Muscle of arm (tissue), 12 donors: ENCODE data around the gene PCDHGB3. TPM values are rescaled to one million over a fixed set of nuclear protein-coding genes. Genes with fewer than 3 reads are reported as not detected.
"Not testable (repeated sequence)": the region's sequence is repeated elsewhere in the genome, so short reads cannot be mapped to it uniquely, and the experiment has no call there.

Source experiments
- DNase-seq: peaks from one replicate; pipeline ENCODE4 v3.0.0-alpha.2; 2013
- polyA plus RNA-seq, 12 donors: library from polyadenylated mRNA; unstranded; fragments of 120-200 nt; gene quantifications; one replicate each; pipeline ENCODE4 v1.2.1, GENCODE V29; 2013; ENCODE audit not compliant: insufficient read length in 12 of 12

The PCDHGB3 gene
- polyA plus RNA-seq, 12 donors: 0.94 to 2.0 (median 1.3) TPM; not detected in 2

DNA sequence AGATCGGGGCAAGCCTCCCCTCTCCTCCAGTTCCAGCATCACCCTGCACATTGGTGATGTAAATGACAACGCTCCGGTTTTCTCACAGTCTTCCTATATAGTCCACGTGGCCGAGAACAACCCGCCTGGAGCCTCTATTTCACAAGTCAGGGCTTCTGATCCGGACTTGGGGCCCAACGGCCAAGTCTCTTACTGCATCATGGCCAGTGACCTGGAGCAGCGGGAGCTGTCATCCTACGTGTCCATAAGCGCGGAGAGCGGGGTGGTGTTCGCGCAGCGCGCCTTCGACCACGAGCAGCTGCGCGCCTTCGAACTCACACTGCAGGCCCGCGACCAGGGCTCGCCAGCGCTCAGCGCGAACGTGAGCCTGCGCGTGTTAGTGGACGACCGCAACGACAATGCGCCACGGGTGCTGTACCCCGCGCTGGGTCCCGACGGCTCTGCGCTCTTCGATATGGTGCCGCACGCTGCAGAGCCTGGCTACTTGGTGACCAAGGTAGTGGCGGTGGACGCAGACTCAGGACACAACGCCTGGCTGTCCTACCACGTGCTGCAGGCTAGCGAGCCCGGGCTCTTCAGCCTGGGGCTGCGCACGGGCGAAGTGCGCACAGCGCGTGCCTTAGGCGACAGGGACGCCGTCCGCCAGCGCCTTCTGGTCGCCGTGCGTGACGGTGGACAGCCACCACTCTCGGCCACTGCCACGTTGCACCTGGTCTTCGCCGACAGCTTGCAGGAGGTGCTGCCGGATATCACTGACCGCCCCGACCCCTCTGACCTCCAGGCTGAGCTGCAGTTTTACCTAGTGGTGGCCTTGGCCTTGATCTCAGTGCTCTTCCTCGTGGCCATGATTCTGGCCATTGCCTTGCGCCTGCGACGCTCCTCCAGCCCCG, 19.4 kb downstream of the PCDHGB3 start:
- no peak for DNase-seq

DNA sequence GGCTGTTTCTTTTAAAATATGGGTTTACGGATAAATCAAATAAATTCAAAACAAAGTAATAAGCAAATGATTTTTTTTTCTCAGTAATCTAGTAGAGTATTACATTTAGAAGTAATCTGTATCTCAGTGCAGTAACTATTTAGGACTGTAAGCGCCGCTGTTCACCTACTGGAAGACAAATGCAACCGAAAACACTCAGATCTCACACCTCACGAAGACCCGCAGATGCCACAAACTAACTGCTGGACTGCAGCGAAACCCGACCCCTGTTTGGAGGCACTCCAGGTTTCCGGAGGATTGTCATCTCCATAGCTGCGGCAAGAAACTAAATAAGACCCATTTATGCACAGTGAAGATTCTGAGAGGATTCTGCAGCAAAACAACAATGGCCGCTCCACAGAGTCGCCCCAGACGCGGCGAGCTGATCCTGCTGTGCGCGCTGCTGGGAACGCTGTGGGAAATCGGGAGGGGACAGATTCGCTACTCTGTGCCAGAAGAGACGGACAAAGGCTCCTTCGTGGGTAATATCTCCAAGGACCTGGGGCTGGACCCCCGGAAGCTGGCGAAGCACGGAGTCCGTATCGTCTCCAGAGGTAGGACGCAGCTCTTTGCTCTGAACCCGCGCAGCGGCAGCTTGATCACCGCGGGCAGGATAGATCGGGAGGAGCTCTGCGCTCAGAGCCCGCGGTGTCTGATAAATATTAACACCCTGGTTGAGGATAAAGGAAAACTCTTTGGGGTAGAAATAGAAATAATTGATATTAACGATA, 22.6 kb downstream of the PCDHGB3 start, which contains the start of gene PCDHGA8:
Gene PCDHGA8, plus strand, starts transcription at position 205 of the 770 bp plus-strand sequence. Its CDS starts 181 bp downstream, at position 386.
- no peak for DNase-seq

DNA sequence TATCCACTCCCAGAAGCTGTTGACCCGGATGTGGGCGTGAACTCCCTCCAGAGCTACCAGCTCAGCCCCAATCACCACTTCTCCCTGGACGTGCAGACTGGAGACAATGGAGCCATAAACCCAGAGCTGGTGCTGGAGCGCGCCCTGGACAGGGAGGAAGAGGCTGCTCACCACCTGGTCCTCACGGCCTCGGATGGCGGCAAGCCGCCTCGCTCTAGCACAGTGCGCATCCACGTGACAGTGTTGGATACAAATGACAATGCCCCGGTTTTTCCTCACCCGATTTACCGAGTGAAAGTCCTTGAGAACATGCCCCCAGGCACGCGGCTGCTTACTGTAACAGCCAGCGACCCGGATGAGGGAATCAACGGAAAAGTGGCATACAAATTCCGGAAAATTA, 23.2 kb downstream of the PCDHGB3 start:
- no peak for DNase-seq

DNA sequence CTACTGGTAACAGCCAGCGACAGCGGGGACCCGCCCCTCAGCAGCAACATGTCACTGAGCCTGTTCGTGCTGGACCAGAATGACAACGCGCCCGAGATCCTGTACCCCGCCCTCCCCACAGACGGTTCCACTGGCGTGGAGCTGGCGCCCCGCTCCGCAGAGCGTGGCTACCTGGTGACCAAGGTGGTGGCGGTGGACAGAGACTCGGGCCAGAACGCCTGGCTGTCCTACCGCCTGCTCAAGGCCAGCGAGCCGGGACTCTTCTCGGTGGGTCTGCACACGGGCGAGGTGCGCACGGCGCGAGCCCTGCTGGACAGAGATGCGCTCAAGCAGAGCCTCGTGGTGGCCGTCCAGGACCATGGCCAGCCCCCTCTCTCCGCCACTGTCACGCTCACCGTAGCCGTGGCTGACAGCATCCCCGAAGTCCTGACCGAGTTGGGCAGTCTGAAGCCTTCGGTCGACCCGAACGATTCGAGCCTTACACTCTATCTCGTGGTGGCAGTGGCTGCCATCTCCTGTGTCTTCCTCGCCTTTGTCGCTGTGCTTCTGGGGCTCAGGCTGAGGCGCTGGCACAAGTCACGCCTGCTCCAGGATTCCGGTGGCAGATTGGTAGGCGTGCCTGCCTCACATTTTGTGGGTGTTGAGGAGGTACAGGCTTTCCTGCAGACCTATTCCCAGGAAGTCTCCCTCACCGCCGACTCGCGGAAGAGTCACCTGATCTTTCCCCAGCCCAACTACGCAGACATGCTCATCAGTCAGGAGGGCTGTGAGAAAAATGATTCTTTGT, 24.6 kb downstream of the PCDHGB3 start:
- not testable (repeated sequence) for DNase-seq

DNA sequence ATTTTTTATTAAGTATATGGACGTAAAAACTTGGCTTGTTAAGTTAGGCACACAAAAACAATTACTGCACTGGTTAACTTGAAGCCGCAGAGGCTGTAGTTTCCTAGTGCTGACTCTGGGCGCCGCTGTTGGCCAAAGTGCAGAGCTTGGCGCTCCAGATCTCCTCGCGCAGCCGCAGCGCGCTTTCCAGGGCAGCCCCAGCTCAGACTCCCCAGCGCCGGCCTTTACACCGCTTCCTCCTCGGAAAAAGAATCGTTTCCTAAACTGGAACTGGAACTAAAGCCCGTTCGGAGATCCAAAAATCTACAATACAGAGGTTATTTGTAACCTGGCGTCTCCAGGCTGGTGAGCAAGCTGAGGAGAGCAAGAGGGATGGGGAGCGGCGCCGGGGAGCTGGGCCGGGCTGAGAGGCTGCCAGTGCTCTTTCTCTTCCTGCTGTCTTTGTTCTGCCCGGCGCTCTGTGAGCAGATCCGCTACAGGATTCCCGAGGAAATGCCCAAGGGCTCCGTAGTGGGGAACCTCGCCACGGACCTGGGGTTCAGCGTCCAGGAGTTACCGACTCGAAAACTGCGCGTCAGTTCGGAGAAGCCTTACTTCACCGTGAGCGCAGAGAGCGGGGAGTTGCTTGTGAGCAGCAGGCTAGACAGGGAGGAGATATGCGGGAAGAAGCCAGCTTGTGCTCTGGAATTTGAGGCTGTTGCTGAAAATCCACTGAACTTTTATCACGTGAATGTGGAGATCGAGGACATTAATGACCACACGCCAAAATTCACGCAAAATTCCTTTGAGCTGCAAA, 27.9 kb downstream of the PCDHGB3 start, which contains the start of gene PCDHGB5:
Gene PCDHGB5, plus strand, starts transcription at position 192 of the 796 bp plus-strand sequence. Its CDS starts 181 bp downstream, at position 373.
- not testable (repeated sequence) for DNase-seq

DNA sequence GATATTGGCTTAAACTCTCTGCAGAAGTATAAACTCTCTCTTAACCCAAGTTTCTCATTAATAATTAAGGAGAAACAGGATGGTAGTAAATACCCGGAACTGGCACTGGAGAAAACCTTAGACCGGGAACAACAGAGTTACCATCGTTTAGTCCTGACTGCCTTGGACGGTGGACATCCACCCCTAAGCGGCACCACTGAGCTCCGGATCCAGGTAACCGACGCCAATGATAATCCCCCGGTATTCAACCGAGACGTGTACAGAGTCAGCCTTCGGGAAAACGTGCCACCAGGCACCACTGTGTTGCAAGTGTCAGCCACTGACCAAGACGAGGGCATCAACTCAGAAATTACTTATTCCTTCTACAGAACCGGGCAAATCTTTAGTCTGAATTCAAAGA, 28.6 kb downstream of the PCDHGB3 start:
- no peak for DNase-seq

DNA sequence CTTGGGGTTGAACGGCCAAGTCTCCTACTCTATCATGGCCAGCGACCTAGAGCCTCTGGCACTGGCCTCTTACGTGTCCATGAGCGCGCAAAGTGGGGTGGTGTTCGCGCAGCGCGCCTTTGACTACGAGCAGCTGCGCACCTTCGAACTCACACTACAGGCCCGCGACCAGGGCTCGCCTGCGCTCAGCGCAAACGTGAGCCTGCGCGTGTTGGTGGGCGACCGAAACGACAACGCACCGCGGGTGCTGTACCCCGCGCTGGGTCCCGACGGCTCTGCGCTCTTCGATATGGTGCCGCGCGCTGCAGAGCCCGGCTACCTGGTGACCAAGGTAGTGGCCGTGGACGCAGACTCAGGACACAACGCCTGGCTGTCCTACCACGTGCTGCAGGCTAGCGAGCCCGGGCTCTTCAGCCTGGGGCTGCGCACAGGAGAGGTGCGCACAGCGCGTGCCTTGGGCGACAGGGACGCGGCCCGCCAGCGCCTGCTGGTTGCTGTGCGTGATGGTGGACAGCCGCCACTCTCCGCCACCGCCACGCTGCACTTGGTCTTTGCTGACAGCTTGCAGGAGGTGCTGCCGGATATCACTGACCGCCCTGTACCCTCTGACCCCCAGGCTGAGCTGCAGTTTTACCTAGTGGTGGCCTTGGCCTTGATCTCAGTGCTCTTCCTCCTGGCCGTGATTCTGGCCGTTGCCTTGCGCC, 29.7 kb downstream of the PCDHGB3 start:
- no peak for DNase-seq

DNA sequence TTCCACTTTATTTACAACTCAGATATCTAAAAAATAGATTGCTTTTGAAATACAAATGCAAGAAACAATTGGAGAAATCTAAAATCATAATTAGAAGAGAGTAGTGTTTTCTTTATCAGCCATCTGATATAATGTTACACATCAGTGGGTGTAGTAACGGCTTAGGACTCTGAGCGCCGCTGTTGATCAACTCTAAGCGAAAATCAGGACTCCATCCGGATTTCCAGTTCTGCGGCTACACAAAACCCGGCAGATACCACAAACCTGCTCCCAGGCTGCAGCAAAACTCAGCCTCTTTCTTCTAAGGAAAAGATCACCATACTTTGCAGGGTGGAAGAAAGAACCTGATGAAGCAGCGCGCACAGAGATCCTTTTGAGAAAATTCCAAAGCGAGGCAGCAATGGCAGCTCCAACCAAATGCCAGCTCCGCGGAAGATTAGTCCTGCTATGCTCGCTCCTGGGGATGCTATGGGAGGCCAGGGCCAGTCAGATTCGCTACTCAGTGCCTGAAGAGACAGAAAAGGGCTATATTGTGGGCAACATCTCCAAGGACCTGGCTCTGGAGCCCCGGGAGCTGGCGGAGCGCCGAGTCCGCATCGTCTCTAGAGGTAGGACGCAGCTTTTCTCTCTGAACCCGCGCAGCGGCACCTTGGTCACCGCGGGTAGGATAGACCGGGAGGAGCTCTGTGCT, 32.7 kb downstream of the PCDHGB3 start, which contains the start of gene PCDHGA9:
Gene PCDHGA9, plus strand, starts transcription at position 226 of the 691 bp plus-strand sequence. Its CDS starts 175 bp downstream, at position 401.
- no peak for DNase-seq

DNA sequence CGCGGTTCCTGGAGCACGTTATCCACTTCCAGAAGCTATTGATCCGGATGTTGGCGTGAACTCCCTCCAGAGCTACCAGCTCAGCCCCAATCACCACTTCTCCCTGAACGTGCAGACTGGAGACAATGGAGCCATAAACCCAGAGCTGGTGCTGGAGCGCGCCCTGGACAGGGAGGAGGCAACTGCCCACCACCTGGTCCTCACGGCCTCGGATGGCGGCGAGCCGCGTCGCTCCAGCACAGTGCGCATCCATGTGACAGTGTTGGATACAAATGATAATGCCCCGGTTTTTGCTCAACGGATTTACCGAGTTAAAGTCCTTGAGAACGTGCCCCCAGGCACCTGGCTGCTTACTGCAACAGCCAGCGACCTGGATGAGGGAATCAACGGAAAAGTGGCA, 33.3 kb downstream of the PCDHGB3 start:
- no peak for DNase-seq

DNA sequence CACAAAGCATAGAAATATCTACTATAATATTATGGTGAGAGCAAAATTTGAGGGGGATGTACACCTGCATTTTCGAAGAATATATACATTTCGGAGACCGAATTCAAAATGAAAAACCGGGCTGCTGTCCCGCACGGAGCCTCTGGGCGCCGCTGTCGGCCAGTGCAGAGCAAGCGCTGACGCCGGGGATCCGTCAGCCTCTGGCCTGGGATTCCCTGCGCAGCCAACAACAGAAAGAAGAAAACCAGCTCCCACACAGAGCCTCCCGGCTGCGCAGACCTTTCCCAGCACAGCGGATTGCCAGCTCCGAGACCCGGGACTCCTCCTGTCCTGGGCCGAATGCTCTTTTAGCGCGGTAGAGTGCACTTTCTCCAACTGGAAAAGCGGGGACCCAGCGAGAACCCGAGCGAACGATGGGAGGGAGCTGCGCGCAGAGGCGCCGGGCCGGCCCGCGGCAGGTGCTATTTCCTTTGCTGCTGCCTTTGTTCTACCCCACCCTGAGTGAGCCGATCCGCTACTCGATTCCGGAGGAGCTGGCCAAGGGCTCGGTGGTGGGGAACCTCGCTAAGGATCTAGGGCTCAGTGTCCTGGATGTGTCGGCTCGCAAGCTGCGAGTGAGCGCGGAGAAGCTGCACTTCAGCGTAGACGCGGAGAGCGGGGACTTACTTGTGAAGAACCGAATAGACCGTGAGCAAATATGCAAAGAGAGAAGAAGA, 37.9 kb downstream of the PCDHGB3 start, which contains the start of gene PCDHGB6:
Gene PCDHGB6, plus strand, starts transcription at position 232 of the 716 bp plus-strand sequence. Its CDS starts 182 bp downstream, at position 414.
- DNase-seq: not testable (repeated sequence)

DNA sequence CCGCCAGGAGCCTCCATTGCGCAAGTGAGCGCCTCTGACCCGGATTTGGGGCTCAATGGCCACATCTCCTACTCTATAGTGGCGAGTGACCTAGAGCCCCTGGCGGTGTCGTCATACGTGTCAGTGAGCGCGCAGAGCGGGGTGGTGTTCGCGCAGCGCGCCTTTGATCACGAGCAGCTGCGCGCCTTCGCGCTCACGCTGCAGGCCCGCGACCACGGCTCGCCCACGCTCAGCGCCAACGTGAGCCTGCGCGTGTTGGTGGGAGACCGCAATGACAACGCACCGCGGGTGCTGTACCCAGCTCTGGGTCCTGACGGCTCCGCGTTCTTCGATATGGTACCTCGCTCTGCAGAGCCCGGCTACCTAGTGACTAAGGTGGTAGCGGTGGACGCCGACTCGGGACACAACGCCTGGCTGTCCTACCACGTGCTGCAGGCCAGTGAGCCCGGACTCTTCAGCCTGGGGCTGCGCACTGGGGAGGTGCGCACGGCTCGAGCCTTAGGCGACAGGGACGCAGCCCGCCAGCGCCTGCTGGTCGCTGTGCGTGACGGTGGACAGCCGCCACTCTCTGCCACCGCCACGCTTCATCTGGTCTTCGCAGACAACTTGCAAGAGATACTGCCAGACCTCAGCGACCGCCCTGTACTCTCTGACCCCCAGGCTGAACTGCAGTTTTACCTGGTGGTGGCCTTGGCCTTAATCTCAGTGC, 39.7 kb downstream of the PCDHGB3 start:
- no peak for DNase-seq

DNA sequence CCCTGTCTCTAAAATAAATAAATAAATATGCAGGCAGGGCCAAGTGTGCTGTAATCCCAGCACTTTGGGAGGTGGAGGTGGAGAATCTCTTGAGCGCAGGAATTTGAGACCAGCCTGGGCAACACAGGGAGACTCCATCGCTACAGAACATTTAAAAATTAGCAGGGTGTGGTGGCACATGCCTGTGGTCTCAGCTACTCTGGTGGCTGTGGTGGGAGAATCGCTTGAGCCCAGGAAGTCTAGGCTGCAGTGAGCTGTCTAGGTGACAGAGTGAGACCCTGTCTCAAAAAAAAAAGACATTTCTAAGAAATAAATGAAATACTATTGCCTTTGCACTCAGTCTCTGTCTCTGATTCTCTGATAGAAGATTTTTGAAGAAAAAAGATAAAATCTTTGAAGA, 41.5 kb downstream of the PCDHGB3 start:
- DNase-seq: no peak

DNA sequence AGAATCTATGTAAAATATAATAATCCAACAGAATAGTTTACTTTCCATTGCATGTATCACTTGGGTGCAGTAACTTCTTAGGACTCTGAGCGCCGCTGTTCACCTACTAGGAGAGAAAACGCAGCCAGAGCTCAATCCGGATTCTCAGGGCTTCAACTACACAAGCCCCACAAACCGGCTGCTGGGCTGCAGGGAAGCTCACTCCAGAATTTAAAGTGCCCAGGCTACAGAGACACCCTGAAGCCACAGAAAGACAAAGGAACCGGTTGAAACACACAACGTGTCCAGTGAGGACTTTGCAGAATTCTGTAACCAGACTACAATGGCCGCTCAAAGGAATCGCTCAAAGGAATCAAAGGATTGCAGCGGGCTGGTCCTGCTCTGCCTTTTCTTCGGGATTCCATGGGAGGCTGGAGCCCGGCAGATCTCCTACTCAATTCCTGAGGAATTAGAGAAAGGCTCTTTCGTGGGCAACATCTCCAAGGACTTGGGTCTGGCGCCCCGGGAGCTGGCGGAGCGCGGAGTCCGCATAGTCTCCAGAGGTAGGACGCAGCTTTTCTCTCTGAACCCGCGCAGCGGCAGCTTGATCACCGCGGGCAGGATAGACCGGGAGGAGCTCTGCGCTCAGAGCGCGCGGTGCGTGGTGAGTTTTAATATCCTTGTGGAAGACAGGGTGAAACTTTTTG, 43.0 kb downstream of the PCDHGB3 start, which contains the start of gene PCDHGA10:
Gene PCDHGA10, plus strand, starts transcription at position 134 of the 686 bp plus-strand sequence. Its CDS starts 189 bp downstream, at position 323.
- no peak for DNase-seq

DNA sequence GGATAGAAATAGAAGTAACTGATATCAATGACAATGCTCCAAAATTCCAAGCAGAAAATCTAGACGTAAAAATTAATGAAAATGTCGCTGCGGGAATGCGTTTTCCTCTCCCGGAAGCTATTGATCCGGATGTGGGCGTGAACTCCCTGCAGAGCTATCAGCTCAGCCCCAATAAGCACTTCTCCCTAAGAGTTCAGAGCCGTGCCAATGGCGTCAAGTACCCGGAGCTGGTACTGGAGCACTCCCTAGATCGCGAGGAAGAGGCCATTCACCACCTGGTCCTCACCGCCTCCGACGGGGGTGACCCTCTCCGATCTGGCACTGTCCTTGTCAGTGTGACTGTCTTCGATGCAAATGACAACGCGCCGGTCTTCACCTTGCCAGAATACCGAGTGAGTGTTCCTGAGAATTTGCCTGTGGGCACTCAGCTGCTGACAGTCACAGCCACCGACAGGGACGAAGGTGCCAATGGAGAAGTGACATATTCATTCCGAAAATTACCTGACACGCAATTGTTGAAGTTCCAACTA, 43.6 kb downstream of the PCDHGB3 start:
- DNase-seq: no peak

DNA sequence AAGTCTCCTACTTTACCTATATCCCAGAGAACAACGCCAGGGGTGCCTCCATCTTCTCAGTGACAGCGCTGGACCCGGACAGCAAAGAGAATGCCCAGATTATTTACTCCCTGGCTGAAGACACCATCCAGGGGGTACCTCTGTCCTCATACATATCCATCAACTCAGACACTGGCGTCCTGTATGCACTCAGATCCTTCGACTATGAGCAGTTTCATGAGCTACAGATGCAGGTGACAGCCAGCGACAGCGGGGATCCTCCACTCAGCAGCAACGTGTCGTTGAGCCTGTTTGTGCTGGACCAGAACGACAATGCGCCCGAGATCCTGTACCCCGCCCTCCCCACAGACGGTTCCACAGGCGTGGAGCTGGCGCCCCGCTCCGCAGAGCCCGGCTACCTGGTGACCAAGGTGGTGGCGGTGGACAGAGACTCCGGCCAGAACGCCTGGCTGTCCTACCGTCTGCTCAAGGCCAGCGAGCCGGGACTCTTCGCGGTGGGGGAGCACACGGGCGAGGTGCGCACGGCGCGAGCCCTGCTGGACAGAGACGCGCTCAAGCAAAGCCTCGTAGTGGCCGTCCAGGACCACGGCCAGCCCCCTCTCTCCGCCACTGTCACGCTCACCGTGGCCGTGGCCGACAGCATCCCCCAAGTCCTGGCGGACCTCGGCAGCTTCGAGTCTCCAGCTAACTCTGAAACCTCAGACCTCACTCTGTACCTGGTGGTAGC, 44.7 kb downstream of the PCDHGB3 start:
- not testable (repeated sequence) for DNase-seq

DNA sequence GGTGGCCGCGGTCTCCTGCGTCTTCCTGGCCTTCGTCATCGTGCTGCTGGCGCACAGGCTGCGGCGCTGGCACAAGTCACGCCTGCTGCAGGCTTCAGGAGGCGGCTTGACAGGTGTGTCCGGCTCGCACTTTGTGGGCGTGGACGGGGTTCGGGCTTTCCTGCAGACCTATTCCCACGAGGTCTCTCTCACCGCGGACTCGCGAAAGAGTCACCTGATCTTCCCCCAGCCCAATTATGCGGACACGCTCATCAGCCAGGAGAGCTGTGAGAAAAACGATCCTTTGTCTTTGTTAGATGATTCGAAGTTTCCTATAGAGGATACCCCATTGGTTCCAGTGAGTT, 45.2 kb downstream of the PCDHGB3 start:
- not testable (repeated sequence) for DNase-seq
